Activated CD4-positive, alpha-beta T cell treated with anti-CD3 and anti-CD28 coated beads, Interleukin-2, Interleukin-6, amounts not matched to agents 100 ng/mL and 50 ng/mL, durations not matched to agents 16 hours and 8 hours (primary cell): ENCODE results near the gene HSPG2.

Experiments
- DNase-seq: peaks from one replicate; pipeline ENCODE4 v3.0.0-alpha.2; 2020

The HSPG2 gene

GRCh38 chr1:21878009-21878773, 58.9 kb downstream of the HSPG2 start:
- no peak for DNase-seq

- DNase-seq = no peak
Measured at GRCh38 chr1:21876267-21876666, 60.8 kb downstream of the HSPG2 start.

- DNase-seq = no peak
Measured at GRCh38 chr1:21875621-21876063, 61.5 kb downstream of the HSPG2 start.

GRCh38 chr1:21874778-21875547, 62.1 kb downstream of the HSPG2 start:
- DNase-seq = no peak

- DNase-seq = no peak
Measured at GRCh38 chr1:21874328-21874727, 62.8 kb downstream of the HSPG2 start.

- DNase-seq = no peak
Measured at GRCh38 chr1:21873761-21874160, 63.3 kb downstream of the HSPG2 start.

GRCh38 chr1:21873174-21873573, 63.9 kb downstream of the HSPG2 start:
- DNase-seq = no peak

GRCh38 chr1:21872445-21873079, 64.5 kb downstream of the HSPG2 start:
- no peak for DNase-seq

GRCh38 chr1:21871943-21872342, 65.2 kb downstream of the HSPG2 start:
- no peak for DNase-seq

GRCh38 chr1:21870611-21871010, 66.5 kb downstream of the HSPG2 start:
- DNase-seq = no peak

GRCh38 chr1:21869620-21870121, 67.4 kb downstream of the HSPG2 start:
- no peak for DNase-seq

- DNase-seq = no peak
Measured at GRCh38 chr1:21868941-21869454, 68.1 kb downstream of the HSPG2 start.

- no peak for DNase-seq
Measured at GRCh38 chr1:21868482-21868881, 68.6 kb downstream of the HSPG2 start.

- no peak for DNase-seq
Measured at GRCh38 chr1:21867451-21867996, 69.6 kb downstream of the HSPG2 start.

GRCh38 chr1:21866707-21867043, 70.4 kb downstream of the HSPG2 start:
- no peak for DNase-seq

GRCh38 chr1:21865943-21866706, 71.0 kb downstream of the HSPG2 start:
- no peak for DNase-seq

- no peak for DNase-seq
Measured at GRCh38 chr1:21865609-21865942, 71.5 kb downstream of the HSPG2 start.

- no peak for DNase-seq
Measured at GRCh38 chr1:21864730-21865129, 72.4 kb downstream of the HSPG2 start.

GRCh38 chr1:21863981-21864380, 73.1 kb downstream of the HSPG2 start:
- DNase-seq = no peak

GRCh38 chr1:21861602-21862429, 75.3 kb downstream of the HSPG2 start:
- DNase-seq = no peak

GRCh38 chr1:21860971-21861370, 76.1 kb downstream of the HSPG2 start:
- no peak for DNase-seq
